ENCODE results near the gene IGF1R. TPM values are rescaled to one million over a fixed set of nuclear protein-coding genes. Genes with fewer than 3 reads are reported as not detected.

The IGF1R gene
- total and polyA plus RNA-seq, 12 donors, result 8.6 to 138 (median 66.0) TPM

DNA sequence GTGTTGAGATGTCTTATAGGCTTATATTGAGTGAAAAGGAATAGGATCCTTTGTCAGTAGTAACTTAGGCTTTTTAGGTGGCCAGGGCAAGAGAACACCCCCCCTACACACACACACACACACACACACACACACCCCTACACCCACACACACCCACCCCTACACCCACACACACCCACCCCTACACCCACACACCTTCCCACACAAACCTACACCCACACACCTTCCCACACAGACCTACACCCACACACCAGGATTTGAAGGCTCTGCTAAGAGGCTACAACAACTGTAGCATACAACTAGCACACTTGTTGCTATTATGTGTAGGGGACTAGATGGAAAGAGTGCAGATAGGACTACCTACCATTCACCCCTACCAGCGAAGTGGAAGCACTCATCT is 186.6 kb downstream of the IGF1R start:
- TF ChIP-seq POLR2A (IDR thresholded peaks at IDR 0.05) (no peak), CTCF (IDR thresholded peaks at IDR 0.05) (no peak)
- WGBS, 4 donors, result 87 to 100% (median 92%) methylated on average over 1 of the region's 1 CpG

DNA sequence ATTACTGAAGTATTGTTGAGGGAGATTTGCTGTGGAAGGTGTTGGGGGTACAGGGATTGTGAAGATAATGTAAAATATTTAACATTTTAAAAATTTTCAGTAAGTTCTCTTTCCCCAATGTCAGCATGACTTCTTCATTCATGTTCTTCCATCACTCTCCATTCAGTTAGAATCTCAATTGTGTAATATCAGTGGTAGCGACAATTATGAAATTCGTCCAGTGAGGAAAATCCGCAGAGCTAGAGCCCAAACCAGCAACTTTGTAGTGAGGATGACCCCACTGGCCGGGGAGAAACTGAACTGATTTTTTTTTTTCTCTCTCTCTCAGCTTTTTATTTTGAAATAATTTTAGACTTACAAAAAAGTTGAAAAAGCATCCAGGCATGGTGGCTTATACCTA is 187.5 kb downstream of the IGF1R start:
- peaks cover 3 to 9% of the 10 kb centered on the region in 2 donors for H3K4me1 ChIP-seq (replicated peaks in 1 of 2)
- no peak for DNase-seq
- intact Hi-C loops (cut with DNase I), result no loop called here
- no peaks in the 10 kb centered on the region for H3K9me3 ChIP-seq (replicated peaks in 1 of 3)
- no peak overlapping the region for H3K27ac ChIP-seq
- WGBS, 4 donors, result 79 to 86% (median 86%) methylated on average over 4 of the region's 4 CpGs
- no peak for TF ChIP-seq CTCF (IDR thresholded peaks at IDR 0.05)
- TF ChIP-seq POLR2A (IDR thresholded peaks at IDR 0.05), result no peak
- no peaks in the 10 kb centered on the region for H3K36me3 ChIP-seq (replicated peaks in 1 of 2)
- H3K4me3 ChIP-seq, result no peak overlapping the region
- H3K27me3 ChIP-seq, result no peaks in the 10 kb centered on the region

More for the DNA sequence above, 186.6 kb downstream of the IGF1R start:
- intact Hi-C loops (cut with DNase I), result no loop called here
- Histone ChIP-seq H3K27ac (no peak overlapping the region), H3K9me3 (replicated peaks in 1 of 3) (peaks cover 0 to 3% (median 0%) of the 10 kb centered on the region in 3 donors), H3K4me3 (no peak overlapping the region), H3K27me3 (no peaks in the 10 kb centered on the region), H3K36me3 (replicated peaks in 1 of 2) (no peaks in the 10 kb centered on the region), H3K4me1 (replicated peaks in 1 of 2) (peaks cover 3 to 9% of the 10 kb centered on the region in 2 donors)
- no peak for DNase-seq

DNA sequence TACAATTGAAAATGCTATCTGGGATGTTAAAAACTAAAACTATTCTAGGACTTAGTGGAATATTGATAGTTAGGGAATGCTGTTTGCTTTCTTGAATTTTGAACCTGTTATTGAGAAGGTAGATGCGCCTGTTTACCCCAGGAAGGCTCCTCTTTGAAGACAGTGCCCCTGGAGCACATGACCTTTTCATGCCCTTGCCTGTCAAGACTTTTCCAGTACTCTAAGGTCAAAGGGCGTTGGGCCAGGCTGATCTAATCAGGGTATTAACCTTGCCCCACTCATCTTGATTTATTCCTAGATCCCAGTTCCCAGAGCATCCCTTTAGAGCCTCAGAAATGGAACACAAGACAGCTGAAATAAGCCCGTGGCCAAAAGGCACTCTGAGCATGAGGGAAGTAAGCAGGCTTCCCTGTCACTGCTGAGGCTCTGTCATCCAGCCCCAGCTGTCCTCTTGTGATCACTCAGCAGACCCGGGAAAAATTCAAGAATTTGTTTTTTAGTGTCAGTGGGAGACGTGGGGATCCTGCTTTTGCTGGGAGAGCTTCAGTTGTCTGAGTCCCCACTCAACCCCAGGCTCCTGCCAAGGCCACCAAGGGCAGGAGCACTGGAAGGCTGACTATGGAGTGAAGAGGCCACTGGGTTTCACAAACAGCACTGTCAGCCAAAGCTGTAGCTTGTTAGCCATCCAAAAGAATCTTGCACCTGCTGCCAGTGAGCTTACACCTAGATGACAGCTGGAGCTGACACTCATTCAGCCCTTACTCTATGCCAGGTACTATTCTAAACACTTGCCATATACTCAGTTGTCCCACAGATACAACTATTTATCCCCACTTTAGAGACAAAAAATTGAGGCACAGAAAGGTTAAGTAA is 190.3 kb downstream of the IGF1R start:
- no peaks in the 10 kb centered on the region for H3K9me3 ChIP-seq (replicated peaks in 1 of 3)
- H3K36me3 ChIP-seq (replicated peaks in 1 of 2), result no peaks in the 10 kb centered on the region
- no peaks in the 10 kb centered on the region for H3K27me3 ChIP-seq
- DNase-seq, result no peak
- H3K4me3 ChIP-seq, result no peak overlapping the region
- H3K27ac ChIP-seq, result peak overlapping the region in 3 of 5 donors; percentile 7 to 38 (median 18)
- peaks cover under 1 to 30% of the 10 kb centered on the region in 2 donors for H3K4me1 ChIP-seq (replicated peaks in 1 of 2)
- TF ChIP-seq POLR2A (IDR thresholded peaks at IDR 0.05), result no peak
- TF ChIP-seq CTCF (IDR thresholded peaks at IDR 0.05), result no peak
- WGBS, 4 donors, result 39 to 50% (median 45%) methylated on average over 4 to 5 of the region's 5 CpGs
- intact Hi-C loops (cut with DNase I), result no loop called here

GRCh38 chr15:98840053-98840452 is 191.7 kb downstream of the IGF1R start:
- DNase-seq, result no peak
- TF ChIP-seq CTCF (IDR thresholded peaks at IDR 0.05) (no peak), POLR2A (IDR thresholded peaks at IDR 0.05) (no peak)
- intact Hi-C loops (cut with DNase I), result loop anchor here in 1 of 2 donors (10.0 kb wide), 1 partner anchor 45 kb away; no protein-coding TSS in a partner anchor
- Histone ChIP-seq H3K27ac (no peak overlapping the region), H3K4me3 (no peak overlapping the region), H3K27me3 (no peaks in the 10 kb centered on the region), H3K36me3 (replicated peaks in 1 of 2) (no peaks in the 10 kb centered on the region), H3K9me3 (replicated peaks in 1 of 3) (no peaks in the 10 kb centered on the region), H3K4me1 (replicated peaks in 1 of 2) (peaks cover 3 to 43% of the 10 kb centered on the region in 2 donors)
- WGBS, 4 donors, result 89 to 93% (median 92%) methylated on average over 5 of the region's 5 CpGs

Measured in adrenal gland (tissue), 12 donors.